Thoracic aorta (tissue), 2 donors: ENCODE measurements around the gene FAM83C. TPM values are rescaled to one million over a fixed set of nuclear protein-coding genes. Genes with fewer than 3 reads are reported as not detected.

Source experiments
- ATAC-seq: fragments of 150-250 bp; one replicate; pipeline ENCODE4 v1.8.0; 2017; ENCODE audit warnings: low read depth; ENCODE audit not compliant: insufficient number of reproducible peaks, low FRiP score
- DNase-seq: peaks from one replicate; pipeline ENCODE4 v3.0.0-alpha.2; 2020; ENCODE audit warnings: low spot score
- H3K27ac ChIP-seq, 2 donors: fragments of 200-600 bp; sonication (generic); 1 replicate in 1 of 2; 2 replicates in 1 of 2; pipeline ENCODE4 v1.5.1; 2016; ENCODE audit warnings: mild to moderate bottlenecking in 2 of 2, moderate library complexity in 2 of 2
- H3K27me3 ChIP-seq: fragments of 200-600 bp; sonication (generic); replicated peaks from 2 replicates; pipeline ENCODE4 v1.6.0; 2016; ENCODE audit warnings: mild to moderate bottlenecking; ENCODE audit not compliant: insufficient read depth
- H3K36me3 ChIP-seq: fragments of 200-600 bp; sonication (generic); one replicate; pipeline ENCODE4 v1.5.1; 2016
- H3K4me1 ChIP-seq, 2 donors: fragments of 200-600 bp; sonication (generic); 1 replicate in 1 of 2; 2 replicates in 1 of 2; pipeline versions ENCODE4 v1.5.1 to v1.6.0; 2016; ENCODE audit warnings: low read depth in 2 of 2, mild to moderate bottlenecking in 1 of 2; ENCODE audit not compliant: control insufficient read depth in 1 of 2
- H3K4me3 ChIP-seq: fragments of 200-600 bp; sonication (generic); 2 replicates; pipeline ENCODE4 v1.5.1; 2016; ENCODE audit warnings: mild to moderate bottlenecking
- H3K9me3 ChIP-seq: fragments of 200-600 bp; sonication (generic); 2 replicates; pipeline ENCODE4 v1.5.1; 2016
- total RNA-seq, 2 donors: library from RNA; depleted of rRNA; stranded (reverse); fragments of >200 nt; gene quantifications; one replicate each; pipeline versions ENCODE4 v1.1.0 to v1.2.3, GENCODE V29; 2016
- TF ChIP-seq, protein P1 (sequence below): fragments of 200-600 bp; sonication (generic); IDR thresholded peaks from one replicate; pipeline ENCODE4 v1.5.1; 2019; ENCODE audit warnings: antibody characterized with exemption

FAM83C gene
- total RNA-seq, 2 donors from 2014 or later: not detected

DNA sequence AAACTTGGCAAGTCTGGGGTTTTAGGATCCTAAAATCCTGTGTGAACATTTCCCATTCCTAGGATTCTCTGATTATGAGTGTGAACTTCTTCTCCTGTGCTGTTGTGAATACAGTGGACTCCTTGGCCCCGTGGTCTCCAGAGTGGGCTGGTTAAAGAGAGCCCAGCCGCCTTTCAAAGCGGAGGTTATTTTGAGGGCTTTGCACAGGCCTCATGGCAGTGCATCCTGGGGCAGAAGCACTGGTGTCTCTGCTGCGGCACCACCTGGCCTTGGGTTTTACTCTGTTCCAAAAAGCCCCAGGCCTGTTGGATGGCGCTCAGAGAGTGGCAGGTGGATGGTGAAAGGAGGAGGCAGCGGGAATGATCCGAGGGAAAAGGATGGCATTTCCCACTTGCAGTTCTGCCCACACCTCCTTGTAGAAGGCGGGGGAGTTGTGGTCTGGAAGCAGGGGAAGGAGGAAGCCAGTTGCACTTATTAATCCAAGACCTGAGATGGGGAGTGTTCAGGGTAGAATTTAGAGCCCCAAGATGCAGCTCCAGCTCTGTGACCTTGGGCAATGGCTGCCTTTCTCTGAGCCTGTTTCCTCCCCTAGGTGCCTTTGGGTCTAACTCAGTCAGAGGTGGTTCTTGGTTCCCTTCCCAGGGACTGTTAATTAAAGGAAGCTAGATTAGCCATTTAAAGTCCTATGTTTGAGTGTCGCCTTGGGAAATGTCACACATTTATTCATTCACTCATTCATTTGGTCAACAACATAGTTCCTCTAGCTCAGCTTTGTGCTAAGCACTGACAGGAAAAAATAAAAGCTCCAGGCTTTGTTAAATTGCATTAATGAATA lies 43.4 kb downstream of the FAM83C start:
- no peaks in the 10 kb centered on the region for H3K36me3 ChIP-seq
- ATAC-seq (no peak), DNase-seq (no peak)
- H3K27me3 ChIP-seq: no peaks in the 10 kb centered on the region
- H3K4me3 ChIP-seq: no peak overlapping the region
- TF ChIP-seq, protein P1, sequence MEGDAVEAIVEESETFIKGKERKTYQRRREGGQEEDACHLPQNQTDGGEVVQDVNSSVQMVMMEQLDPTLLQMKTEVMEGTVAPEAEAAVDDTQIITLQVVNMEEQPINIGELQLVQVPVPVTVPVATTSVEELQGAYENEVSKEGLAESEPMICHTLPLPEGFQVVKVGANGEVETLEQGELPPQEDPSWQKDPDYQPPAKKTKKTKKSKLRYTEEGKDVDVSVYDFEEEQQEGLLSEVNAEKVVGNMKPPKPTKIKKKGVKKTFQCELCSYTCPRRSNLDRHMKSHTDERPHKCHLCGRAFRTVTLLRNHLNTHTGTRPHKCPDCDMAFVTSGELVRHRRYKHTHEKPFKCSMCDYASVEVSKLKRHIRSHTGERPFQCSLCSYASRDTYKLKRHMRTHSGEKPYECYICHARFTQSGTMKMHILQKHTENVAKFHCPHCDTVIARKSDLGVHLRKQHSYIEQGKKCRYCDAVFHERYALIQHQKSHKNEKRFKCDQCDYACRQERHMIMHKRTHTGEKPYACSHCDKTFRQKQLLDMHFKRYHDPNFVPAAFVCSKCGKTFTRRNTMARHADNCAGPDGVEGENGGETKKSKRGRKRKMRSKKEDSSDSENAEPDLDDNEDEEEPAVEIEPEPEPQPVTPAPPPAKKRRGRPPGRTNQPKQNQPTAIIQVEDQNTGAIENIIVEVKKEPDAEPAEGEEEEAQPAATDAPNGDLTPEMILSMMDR: no peak
- no peak overlapping the region for H3K27ac ChIP-seq
- no peaks in the 10 kb centered on the region for H3K4me1 ChIP-seq
- no peaks in the 10 kb centered on the region for H3K9me3 ChIP-seq

DNA sequence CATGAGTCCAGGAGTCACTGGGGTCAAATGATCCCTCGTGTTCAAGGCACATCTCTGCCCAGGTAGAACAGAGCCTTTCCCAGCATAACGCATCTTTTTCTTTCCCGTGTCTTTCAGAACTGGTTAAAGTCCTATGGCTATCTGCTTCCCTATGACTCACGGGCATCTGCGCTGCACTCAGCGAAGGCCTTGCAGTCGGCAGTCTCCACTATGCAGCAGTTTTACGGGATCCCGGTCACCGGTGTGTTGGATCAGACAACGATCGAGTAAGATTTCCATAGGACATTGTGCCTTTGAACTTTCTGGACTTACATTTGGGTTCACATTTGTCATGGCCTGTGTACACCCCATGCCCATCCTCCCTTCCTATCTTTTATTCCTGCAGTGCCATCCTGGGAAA lies 45.5 kb downstream of the FAM83C start:
- Histone ChIP-seq H3K27me3 (no peaks in the 10 kb centered on the region), H3K4me1 (no peaks in the 10 kb centered on the region), H3K36me3 (no peaks in the 10 kb centered on the region), H3K9me3 (no peaks in the 10 kb centered on the region), H3K27ac (no peak overlapping the region), H3K4me3 (no peak overlapping the region)
- no peak for DNase-seq
- ATAC-seq: no peak
- TF ChIP-seq, protein P1: no peak

DNA sequence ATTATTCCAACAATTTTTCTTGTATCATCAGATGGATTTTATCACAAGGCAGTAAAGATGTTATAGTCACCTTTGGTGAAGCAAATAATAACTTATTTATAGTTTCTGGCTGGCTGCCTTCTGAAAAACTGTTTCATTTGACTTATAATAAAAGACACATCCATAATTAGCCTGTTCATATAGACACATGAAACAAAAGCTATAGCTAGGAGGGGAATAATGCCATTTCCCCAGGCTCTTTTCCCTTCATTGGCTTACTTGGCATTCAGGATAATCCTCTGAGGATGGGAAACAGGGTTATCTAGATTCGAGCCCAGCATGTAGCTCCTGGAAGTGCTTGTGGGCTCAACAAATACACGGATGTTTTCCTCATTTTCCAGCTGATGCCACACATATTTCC lies 48.2 kb downstream of the FAM83C start:
- ATAC-seq: no peak
- no peaks in the 10 kb centered on the region for H3K9me3 ChIP-seq
- TF ChIP-seq, protein P1: no peak

DNA sequence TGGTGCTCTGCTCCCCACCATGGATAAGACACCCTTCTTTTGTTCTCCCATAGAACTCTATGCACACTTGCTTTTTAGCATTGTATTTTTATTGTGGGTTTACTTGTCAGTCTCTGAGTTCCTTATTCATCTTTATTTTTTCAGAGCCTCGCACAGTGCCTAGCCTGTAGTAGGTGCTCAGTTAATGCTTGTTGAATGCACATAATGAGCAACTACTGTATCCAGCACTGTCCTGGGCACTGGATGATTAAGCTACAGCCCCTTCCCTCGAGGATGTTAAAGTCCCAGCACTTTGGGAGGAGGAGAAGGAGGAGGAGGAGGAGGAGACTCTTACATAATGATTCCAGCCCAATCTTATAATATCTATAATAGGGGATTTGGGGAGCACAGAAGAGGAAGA lies 48.9 kb downstream of the FAM83C start:
- no peak overlapping the region for H3K4me3 ChIP-seq
- H3K36me3 ChIP-seq: no peaks in the 10 kb centered on the region
- H3K4me1 ChIP-seq: no peaks in the 10 kb centered on the region
- no peak overlapping the region for H3K27ac ChIP-seq
- DNase-seq: no peak
- TF ChIP-seq, protein P1: no peak
- H3K27me3 ChIP-seq: no peaks in the 10 kb centered on the region
- no peak for ATAC-seq
- H3K9me3 ChIP-seq: no peaks in the 10 kb centered on the region

More for the DNA sequence above, 48.2 kb downstream of the FAM83C start:
- Histone ChIP-seq H3K36me3 (no peaks in the 10 kb centered on the region), H3K4me1 (no peaks in the 10 kb centered on the region), H3K27ac (no peak overlapping the region), H3K27me3 (no peaks in the 10 kb centered on the region), H3K4me3 (no peak overlapping the region)
- no peak for DNase-seq

DNA sequence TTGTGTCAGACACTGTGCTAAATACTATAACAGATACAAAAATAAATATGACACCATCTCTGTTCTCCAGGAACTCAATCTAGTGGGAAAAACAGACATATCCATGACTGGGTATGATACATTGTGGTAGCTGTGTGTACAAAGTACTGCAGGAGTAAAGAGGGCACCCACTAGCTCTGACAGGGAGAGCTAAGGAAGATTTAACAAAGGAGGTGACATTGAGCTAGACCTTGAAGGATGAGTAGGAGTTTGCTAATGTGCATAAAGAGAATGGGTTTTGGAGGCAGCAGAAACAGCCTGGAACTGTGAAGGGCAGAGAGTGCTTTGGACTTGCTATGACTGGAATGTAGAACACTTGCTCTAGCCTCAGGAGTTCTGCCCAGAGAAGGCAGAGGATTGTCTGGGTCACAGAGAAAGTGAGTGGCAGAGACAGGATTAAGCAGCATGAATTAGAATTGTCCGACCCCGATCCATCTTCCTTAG lies 51.4 kb downstream of the FAM83C start:
- no peaks in the 10 kb centered on the region for H3K4me1 ChIP-seq
- no peaks in the 10 kb centered on the region for H3K9me3 ChIP-seq
- H3K27ac ChIP-seq: no peak overlapping the region
- H3K36me3 ChIP-seq: no peaks in the 10 kb centered on the region
- no peak overlapping the region for H3K4me3 ChIP-seq
- DNase-seq (no peak), ATAC-seq (no peak)
- no peaks in the 10 kb centered on the region for H3K27me3 ChIP-seq
- TF ChIP-seq, protein P1: no peak
